BLaER1 treated with 17β-estradiol and CSF1 and Interleukin-3, amounts not matched to agents 10 nM and 100 nM (cell line): ENCODE data around the gene CBLN1.

Experiments
- H3K27ac ChIP-seq, 11 experiments: shearing (Covaris generic); formaldehyde crosslinking; 2 replicates each; pipeline ENCODE4 v1.8.1; 2022
- H3K27me3 ChIP-seq, 11 experiments: shearing (Covaris generic); formaldehyde crosslinking; 2 replicates each; pipeline ENCODE4 v1.8.1; 2022
- H3K36me3 ChIP-seq, 11 experiments: shearing (Covaris generic); formaldehyde crosslinking; 2 replicates each; pipeline ENCODE4 v1.8.1; 2022
- H3K4me1 ChIP-seq, 10 experiments: shearing (Covaris generic); formaldehyde crosslinking; 2 replicates each; pipeline ENCODE4 v1.8.1; 2022
- H3K4me2 ChIP-seq, 11 experiments: shearing (Covaris generic); formaldehyde crosslinking; 2 replicates each; pipeline ENCODE4 v1.8.1; 2022
- H3K4me3 ChIP-seq, 10 experiments: shearing (Covaris generic); formaldehyde crosslinking; 2 replicates each; pipeline ENCODE4 v1.8.1; 2022
- H3K9ac ChIP-seq, 11 experiments: shearing (Covaris generic); formaldehyde crosslinking; 2 replicates each; pipeline ENCODE4 v1.8.1; 2022
- H3K9me3 ChIP-seq, 11 experiments: shearing (Covaris generic); formaldehyde crosslinking; replicated peaks in 1 of 11; 2 replicates each; pipeline ENCODE4 v1.8.1; 2022
- H4K20me1 ChIP-seq, 11 experiments: shearing (Covaris generic); formaldehyde crosslinking; 2 replicates each; pipeline ENCODE4 v1.8.1; 2022
- Cebpa-rat ChIP-seq, 11 experiments: shearing (Covaris generic); IDR thresholded peaks; 2 replicates each; pipeline ENCODE4 v1.8.1; 2022

CBLN1 gene

DNA sequence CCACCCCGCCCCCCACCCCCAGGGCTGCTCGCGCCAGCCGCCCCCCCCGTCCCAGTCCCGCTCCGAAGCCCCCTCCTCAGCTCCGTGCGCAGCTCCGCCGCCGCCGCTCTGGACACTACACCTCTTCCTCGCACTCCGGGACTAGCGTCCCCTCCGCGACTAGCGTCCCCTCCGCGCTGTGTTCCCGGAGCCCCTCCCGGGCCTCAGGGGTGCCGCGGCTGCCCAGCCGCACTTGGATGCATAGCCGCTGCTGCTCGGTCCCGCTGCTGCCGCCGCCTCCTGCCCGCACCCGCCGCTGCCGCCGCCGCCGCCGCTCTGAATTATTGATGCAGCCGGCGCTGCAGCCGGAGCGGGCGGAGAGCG is at the start of gene CBLN1:
TSS of gene CBLN1 (minus strand) at position 359 of the 363 bp plus-strand sequence. CDS start 373 bp downstream, outside the sequence.
- H3K4me3 ChIP-seq, result no peak within 1 kb of the TSS
- H4K20me1 ChIP-seq, result no peaks in the 10 kb centered on the region
- peaks cover 32 to 56% (median 41%) of the 10 kb centered on the region in 11 experiments for H3K9me3 ChIP-seq
- H3K4me1 ChIP-seq, result no peaks in the 10 kb centered on the region
- no peak within 1 kb of the TSS for H3K9ac ChIP-seq
- no peak for TF ChIP-seq Cebpa-rat (IDR thresholded peaks at IDR 0.05)
- H3K4me2 ChIP-seq, result no peak within 1 kb of the TSS
- no peak within 1 kb of the TSS for H3K27ac ChIP-seq
- H3K27me3 ChIP-seq, result peaks cover 0 to 54% (median 33%) of the 10 kb centered on the region in 11 experiments; a peak in 16 of 22 replicates
- no peaks in the 10 kb centered on the region for H3K36me3 ChIP-seq

DNA sequence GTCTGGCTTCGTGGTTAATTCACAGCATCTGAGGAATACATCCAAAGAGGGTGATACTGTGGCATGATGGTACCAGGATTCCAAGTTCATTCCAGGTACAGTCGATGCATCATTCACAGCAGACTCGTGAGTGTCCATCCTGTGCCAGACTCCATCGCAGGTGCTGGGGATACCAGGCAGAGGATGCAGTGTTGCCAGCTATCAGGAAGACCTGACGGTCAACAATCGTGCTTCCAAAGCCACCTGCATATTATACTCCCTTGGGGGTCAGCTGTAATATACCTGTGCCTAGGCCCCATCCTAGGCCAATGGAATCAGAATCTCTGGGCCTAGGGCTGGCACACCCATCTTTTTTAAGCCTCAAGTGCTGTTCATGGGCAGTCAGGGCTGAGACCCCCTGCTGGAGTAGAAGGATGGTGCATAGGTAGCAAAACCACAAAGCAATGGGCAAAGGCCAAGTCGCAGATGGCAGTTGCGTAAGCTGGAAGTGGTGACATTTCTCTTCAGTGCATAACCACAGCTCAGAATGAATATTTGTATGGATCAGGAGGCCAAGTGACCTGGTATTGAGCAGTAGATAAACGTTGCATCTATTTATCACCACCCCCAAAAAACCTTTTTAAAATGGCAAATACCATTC is 49.0 kb upstream of the CBLN1 start:
- Histone ChIP-seq H3K4me3 (no peak overlapping the region), H4K20me1 (no peaks in the 10 kb centered on the region), H3K4me1 (peaks cover 0 to 15% (median 7%) of the 10 kb centered on the region in 10 experiments; a peak in 11 of 20 replicates), H3K27me3 (no peaks in the 10 kb centered on the region), H3K36me3 (no peaks in the 10 kb centered on the region), H3K27ac (peak overlapping the region in 1 of 11 experiments; percentile 5; a peak in 1 of 22 replicates), H3K4me2 (peak overlapping the region in 7 of 11 experiments; percentile 11 to 44 (median 28); a peak in 9 of 22 replicates), H3K9ac (no peak overlapping the region), H3K9me3 (no peaks in the 10 kb centered on the region)
- peak in 6 of 11 experiments; percentile 49 to 60 (median 52); a peak in 9 of 22 replicates for TF ChIP-seq Cebpa-rat (IDR thresholded peaks at IDR 0.05)

DNA sequence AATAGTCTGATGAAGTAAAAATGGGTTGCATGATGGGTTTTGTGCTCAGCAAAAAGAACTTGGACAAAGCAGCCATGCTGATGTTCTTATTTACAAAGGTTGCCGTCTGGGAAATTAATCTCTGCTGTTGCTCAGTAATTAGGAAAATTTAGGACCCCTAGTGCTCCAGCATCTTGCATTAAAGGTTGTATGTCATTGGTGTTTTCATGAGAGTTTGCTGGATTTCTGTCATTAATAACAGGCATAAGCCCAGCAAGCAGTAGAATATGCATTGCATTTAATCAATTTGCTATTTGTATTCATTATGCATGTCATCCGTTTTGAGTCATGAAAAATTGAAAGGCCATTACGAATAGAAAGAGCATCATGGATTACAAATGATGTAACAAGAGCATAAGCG is 46.7 kb upstream of the CBLN1 start:
- no peak for TF ChIP-seq Cebpa-rat (IDR thresholded peaks at IDR 0.05)

DNA sequence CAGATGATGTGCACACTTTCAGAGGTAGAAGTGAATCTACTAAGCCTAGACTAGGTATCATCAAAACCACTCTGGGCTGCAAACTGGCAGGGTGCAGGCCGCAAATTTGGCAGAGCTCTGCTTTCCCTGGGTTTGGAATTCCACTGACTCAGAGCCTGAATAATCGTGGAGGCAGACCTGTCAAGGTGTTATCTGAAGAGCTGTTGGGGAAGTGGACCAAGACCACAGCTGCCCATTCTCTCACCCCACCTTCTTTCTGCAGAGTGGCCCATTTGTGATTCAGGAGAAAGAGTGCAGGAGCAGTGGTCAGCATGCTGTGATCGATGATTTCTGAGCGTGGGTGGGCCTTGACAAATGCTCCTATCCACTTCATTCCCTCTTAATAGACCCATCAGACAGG is 45.8 kb upstream of the CBLN1 start:
- Histone ChIP-seq H4K20me1 (no peaks in the 10 kb centered on the region), H3K9ac (no peak overlapping the region), H3K27ac (no peak overlapping the region), H3K4me2 (no peak overlapping the region), H3K27me3 (no peaks in the 10 kb centered on the region), H3K4me1 (peaks cover 0 to 15% (median 7%) of the 10 kb centered on the region in 10 experiments; a peak in 11 of 20 replicates), H3K4me3 (no peak overlapping the region), H3K9me3 (no peaks in the 10 kb centered on the region), H3K36me3 (no peaks in the 10 kb centered on the region)
- TF ChIP-seq Cebpa-rat (IDR thresholded peaks at IDR 0.05), result no peak

More for the DNA sequence above, 46.7 kb upstream of the CBLN1 start:
- peaks cover 0 to 15% (median 7%) of the 10 kb centered on the region in 10 experiments; a peak in 11 of 20 replicates for H3K4me1 ChIP-seq
- no peaks in the 10 kb centered on the region for H3K9me3 ChIP-seq
- no peaks in the 10 kb centered on the region for H4K20me1 ChIP-seq
- H3K27me3 ChIP-seq, result no peaks in the 10 kb centered on the region
- H3K9ac ChIP-seq, result no peak overlapping the region
- H3K4me3 ChIP-seq, result no peak overlapping the region
- H3K27ac ChIP-seq, result no peak overlapping the region
- H3K36me3 ChIP-seq, result no peaks in the 10 kb centered on the region
- no peak overlapping the region for H3K4me2 ChIP-seq

DNA sequence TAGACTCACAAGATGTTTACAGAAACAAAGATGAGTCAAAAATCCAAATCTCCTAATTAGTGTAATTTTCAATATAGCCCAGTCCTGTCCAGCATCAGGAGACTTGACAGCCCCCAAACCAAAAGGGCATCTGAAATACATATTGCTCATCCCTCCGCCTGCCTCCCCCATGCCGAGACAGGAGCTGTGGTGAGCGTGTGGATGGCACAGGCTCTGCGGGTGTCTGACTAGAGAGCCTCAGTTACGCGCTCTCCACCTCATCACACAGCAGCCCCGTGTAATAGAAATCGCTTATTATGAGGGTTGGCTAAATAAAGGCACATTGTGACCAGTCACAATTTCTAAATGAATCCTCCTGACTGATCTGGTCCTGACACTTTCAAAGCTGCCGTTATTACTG is 43.1 kb upstream of the CBLN1 start:
- no peak for TF ChIP-seq Cebpa-rat (IDR thresholded peaks at IDR 0.05)
- no peak overlapping the region for H3K27ac ChIP-seq
- H3K27me3 ChIP-seq, result no peaks in the 10 kb centered on the region
- H3K4me3 ChIP-seq, result no peak overlapping the region
- H3K36me3 ChIP-seq, result no peaks in the 10 kb centered on the region
- H4K20me1 ChIP-seq, result no peaks in the 10 kb centered on the region
- no peak overlapping the region for H3K9ac ChIP-seq
- H3K4me2 ChIP-seq, result no peak overlapping the region
- H3K9me3 ChIP-seq, result peaks cover 9 to 19% (median 13%) of the 10 kb centered on the region in 11 experiments; a peak in 15 of 22 replicates
- no peaks in the 10 kb centered on the region for H3K4me1 ChIP-seq

DNA sequence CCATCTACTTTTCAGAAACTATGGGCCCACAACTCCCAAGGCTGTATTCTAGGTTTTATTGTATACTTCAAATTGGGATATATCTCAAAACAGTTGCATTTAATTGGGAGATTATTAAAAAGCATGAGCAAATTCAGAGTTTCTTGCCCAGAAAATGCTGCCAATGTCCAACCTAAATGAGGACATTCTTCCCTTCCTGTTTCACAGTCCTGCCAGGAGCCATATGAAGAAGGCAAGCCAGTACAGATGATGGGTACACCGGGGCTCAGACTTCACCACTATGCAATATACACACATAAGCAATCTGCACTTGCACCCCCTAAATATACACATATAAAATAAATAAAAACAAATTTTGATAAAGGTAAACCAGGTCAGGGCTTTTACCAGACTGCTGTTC is 34.0 kb upstream of the CBLN1 start:
- no peaks in the 10 kb centered on the region for H3K36me3 ChIP-seq
- TF ChIP-seq Cebpa-rat (IDR thresholded peaks at IDR 0.05), result no peak

DNA sequence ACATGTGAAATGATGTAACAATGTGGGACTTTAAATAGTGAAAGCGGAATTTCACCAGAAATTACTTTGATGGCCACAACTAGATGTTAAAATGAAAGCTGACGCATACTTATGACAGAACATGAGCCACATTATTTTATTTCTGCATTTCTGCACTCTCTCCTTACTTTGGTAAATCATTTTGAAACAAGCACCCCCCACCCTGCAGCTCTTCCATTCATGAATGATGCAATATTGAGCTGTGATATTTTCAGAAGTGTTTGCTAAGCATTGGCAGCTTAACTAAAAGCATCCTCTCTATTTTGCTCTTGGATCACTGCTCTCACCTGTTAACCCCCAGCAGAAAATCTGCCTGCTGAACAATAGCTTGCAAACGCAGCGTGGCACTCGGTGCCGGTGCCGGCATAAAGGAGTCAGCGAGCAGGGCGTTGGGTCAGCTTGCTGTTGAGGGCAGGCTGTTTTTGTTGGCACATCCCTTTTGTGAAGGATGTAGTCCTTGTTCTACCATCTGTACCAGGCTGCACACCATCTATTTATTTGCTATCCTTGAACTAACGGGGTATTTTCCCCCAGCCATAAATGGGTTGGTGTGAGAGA is 30.8 kb upstream of the CBLN1 start:
- Histone ChIP-seq H3K4me3 (no peak overlapping the region), H4K20me1 (no peaks in the 10 kb centered on the region)

More for the DNA sequence above, 34.0 kb upstream of the CBLN1 start:
- Histone ChIP-seq H3K9me3 (peaks cover 6 to 17% (median 9%) of the 10 kb centered on the region in 11 experiments; a peak in 15 of 22 replicates), H4K20me1 (no peaks in the 10 kb centered on the region), H3K27ac (no peak overlapping the region), H3K4me2 (no peak overlapping the region), H3K4me3 (no peak overlapping the region), H3K4me1 (peaks cover 0 to 5% (median 0%) of the 10 kb centered on the region in 10 experiments; a peak in 1 of 20 replicates), H3K27me3 (no peaks in the 10 kb centered on the region), H3K9ac (no peak overlapping the region)

DNA sequence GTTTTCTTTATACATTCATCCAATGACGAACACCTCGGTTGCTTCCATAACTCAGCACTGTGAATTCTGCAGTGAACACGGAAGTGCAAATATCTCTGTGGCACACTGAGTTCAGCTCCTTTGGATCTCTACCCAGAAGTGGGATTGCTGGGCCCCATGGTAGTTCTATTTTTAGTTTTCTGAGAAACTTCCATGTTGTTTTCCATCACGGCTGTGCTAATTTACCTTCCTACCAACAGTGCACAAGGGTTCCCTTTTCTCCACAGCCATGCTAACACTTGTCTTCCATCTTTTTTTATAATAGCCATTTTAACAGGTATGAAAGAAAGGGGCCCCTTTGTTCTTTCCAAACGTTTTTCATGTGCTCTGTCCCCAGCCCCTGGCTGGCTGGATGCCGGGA is 30.2 kb upstream of the CBLN1 start:
- Histone ChIP-seq H3K4me1 (peaks cover 0 to 5% (median 0%) of the 10 kb centered on the region in 10 experiments; a peak in 1 of 20 replicates), H3K4me2 (no peak overlapping the region), H3K36me3 (no peaks in the 10 kb centered on the region), H3K9me3 (no peaks in the 10 kb centered on the region), H3K9ac (no peak overlapping the region), H4K20me1 (no peaks in the 10 kb centered on the region), H3K4me3 (no peak overlapping the region), H3K27me3 (no peaks in the 10 kb centered on the region), H3K27ac (no peak overlapping the region)
- no peak for TF ChIP-seq Cebpa-rat (IDR thresholded peaks at IDR 0.05)

More for the DNA sequence above, 30.8 kb upstream of the CBLN1 start:
- Histone ChIP-seq H3K4me2 (no peak overlapping the region), H3K27ac (no peak overlapping the region), H3K27me3 (no peaks in the 10 kb centered on the region), H3K4me1 (peaks cover 0 to 5% (median 0%) of the 10 kb centered on the region in 10 experiments; a peak in 1 of 20 replicates), H3K9ac (no peak overlapping the region), H3K9me3 (no peaks in the 10 kb centered on the region), H3K36me3 (no peaks in the 10 kb centered on the region)
- no peak for TF ChIP-seq Cebpa-rat (IDR thresholded peaks at IDR 0.05)

DNA sequence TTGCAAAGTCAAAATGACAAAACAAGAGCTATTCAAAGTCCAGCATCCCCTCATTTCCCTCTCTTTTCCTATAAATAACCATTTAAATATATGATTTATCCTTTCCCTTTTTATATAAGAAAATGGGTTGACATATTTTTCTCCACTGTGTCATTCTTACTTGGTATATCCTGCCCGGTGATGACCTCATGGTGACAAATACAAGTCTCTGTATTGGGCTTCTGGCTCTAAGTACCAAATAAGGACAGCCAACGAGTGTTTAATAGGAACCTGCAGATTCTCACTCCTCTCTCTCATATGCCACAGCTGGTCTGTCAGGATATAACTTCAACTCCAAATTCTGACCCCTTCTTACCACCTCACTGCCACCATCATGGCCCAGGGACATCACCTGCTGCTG is 25.5 kb upstream of the CBLN1 start:
- Histone ChIP-seq H3K27me3 (no peaks in the 10 kb centered on the region), H3K9me3 (no peaks in the 10 kb centered on the region), H3K4me2 (no peak overlapping the region), H3K27ac (no peak overlapping the region), H3K4me3 (no peak overlapping the region), H4K20me1 (no peaks in the 10 kb centered on the region), H3K9ac (no peak overlapping the region), H3K36me3 (no peaks in the 10 kb centered on the region), H3K4me1 (peaks cover 0 to 3% (median under 1%) of the 10 kb centered on the region in 10 experiments; a peak in 10 of 20 replicates)
- no peak for TF ChIP-seq Cebpa-rat (IDR thresholded peaks at IDR 0.05)
